ENCODE results near the gene ITGAX. TPM values are rescaled to one million over a fixed set of nuclear protein-coding genes. Genes with fewer than 3 reads are reported as not detected.
A peak's percentile ranks its signal among the peaks of the same experiment; 100 is the strongest.
"Not testable (repeated sequence)": the region's sequence is repeated elsewhere in the genome, so short reads cannot be mapped to it uniquely, and the experiment has no call there.

The ITGAX gene
- total and polyA plus RNA-seq, 3 donors from 2014 or later: 0.63 to 3.4 (median 2.8) TPM

DNA sequence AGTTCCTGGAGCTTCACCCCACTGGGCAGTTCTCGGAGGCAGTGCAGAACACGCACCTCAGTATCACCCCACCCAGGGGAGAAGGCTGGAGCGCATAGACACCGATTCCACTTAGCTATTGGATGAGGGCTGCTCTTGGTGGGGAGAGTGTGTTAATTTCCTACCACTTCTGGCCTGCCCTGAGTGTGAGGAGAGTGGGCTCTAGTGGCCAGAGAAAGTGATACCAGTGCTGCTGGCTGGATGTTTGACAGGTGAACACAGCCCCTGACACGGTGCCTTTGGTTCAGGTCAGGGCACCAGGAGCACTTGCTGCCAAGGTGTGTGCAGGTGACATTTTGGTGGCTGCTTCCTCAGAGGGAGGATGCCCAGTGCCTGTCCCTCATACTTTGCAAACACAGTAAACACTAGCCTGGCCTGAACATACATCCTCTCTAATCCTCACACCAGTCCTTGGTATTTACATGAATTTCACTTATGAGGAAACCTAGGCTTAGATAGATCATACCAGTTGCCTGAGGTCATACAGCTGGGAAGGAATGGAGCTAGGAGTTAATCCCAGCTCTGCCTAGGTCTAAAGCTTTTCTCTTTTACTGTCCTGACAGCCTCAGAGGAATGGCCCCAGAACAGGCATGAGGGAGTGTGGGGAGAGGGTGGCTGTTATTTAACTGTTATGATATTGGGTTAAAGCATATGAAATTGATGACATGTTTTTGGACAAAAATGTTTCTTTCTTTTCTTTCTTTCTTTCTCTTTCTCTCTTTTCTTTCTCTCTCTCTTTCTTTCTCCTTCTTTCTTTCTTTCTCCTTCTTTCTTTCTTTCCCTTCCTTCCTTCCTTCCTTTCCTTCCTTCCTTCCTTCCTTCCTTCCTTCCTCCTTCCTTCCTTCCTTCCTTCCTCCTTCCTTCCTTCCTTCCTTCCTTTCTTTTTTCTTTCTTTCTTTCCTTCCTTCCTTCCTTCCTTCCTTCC lies 21.0 kb upstream of the ITGAX start:
- WGBS, 2 donors: 31 to 46% methylated on average over 5 of the region's 5 CpGs
- H3K36me3 ChIP-seq (ENCODE audit: low read depth, missing control alignments): no peaks in the 10 kb centered on the region
- no peaks in the 10 kb centered on the region for H3K27me3 ChIP-seq
- DNase-seq: peak; percentile 41
- intact Hi-C loops (cut with DNase I; ENCODE audit: low total_unique reads): no loop called here
- H3K27ac ChIP-seq: no peak overlapping the region
- no peak for TF ChIP-seq POLR2A (IDR thresholded peaks at IDR 0.05)
- TF ChIP-seq, protein P1, sequence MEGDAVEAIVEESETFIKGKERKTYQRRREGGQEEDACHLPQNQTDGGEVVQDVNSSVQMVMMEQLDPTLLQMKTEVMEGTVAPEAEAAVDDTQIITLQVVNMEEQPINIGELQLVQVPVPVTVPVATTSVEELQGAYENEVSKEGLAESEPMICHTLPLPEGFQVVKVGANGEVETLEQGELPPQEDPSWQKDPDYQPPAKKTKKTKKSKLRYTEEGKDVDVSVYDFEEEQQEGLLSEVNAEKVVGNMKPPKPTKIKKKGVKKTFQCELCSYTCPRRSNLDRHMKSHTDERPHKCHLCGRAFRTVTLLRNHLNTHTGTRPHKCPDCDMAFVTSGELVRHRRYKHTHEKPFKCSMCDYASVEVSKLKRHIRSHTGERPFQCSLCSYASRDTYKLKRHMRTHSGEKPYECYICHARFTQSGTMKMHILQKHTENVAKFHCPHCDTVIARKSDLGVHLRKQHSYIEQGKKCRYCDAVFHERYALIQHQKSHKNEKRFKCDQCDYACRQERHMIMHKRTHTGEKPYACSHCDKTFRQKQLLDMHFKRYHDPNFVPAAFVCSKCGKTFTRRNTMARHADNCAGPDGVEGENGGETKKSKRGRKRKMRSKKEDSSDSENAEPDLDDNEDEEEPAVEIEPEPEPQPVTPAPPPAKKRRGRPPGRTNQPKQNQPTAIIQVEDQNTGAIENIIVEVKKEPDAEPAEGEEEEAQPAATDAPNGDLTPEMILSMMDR (IDR thresholded peaks at IDR 0.05): peak in 2 of 3 experiments; percentile 22 to 33
- no peaks in the 10 kb centered on the region for H3K9me3 ChIP-seq
- no peak overlapping the region for H3K4me3 ChIP-seq
- no peaks in the 10 kb centered on the region for H3K4me1 ChIP-seq

DNA sequence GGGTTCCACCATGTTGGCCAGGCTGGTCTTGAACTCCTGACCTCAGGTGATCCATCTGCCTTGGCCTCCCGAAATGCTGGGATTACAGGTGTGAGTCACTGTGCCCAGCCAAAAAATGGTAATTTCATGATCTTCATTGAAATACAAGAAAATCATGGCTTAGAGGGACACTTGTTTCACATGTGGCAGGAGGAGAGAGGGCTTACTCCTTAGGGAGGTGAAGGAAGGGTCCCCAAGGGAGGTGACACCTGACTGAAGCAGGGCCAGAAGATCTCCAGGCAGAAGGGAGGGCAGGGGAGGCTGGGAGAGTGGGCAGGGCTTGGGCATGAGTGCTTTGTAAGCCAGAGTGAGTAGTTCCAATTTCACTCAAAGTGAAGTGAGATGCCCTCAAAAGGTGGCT lies 20.0 kb upstream of the ITGAX start:
- no peaks in the 10 kb centered on the region for H3K27me3 ChIP-seq
- no peak overlapping the region for H3K4me3 ChIP-seq
- H3K36me3 ChIP-seq (ENCODE audit: low read depth, missing control alignments): no peaks in the 10 kb centered on the region
- H3K4me1 ChIP-seq: no peaks in the 10 kb centered on the region
- 81 to 89% methylated on average over 1 of the region's 1 CpG for WGBS, 2 donors
- intact Hi-C loops (cut with DNase I; ENCODE audit: low total_unique reads): no loop called here
- H3K9me3 ChIP-seq: no peaks in the 10 kb centered on the region
- no peak for DNase-seq
- no peak overlapping the region for H3K27ac ChIP-seq
- TF ChIP-seq, protein P1 (IDR thresholded peaks at IDR 0.05): no peak
- TF ChIP-seq POLR2A (IDR thresholded peaks at IDR 0.05): no peak

DNA sequence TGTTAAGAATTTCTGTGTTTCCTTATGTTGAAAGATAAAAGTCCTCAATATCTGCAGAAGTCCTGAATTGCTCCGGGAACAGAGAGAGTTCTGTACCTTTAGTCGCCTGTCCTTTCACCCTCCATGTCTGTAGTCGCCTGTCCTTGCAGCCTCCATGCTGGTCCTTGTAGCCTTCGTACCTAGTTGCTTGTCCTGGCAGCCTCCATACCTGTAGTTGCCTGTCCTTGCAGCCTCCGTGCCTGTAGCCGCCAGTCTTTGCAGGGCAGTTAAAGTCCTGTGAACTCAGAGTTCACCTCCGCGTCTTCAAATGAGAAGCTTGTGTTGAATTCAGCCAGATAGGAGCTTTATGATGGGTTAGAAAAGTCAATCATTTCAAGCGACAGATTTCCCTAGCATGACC lies 19.5 kb upstream of the ITGAX start:
- Histone ChIP-seq H3K27me3 (no peaks in the 10 kb centered on the region), H3K36me3 (ENCODE audit: low read depth, missing control alignments) (no peaks in the 10 kb centered on the region), H3K27ac (no peak overlapping the region), H3K4me3 (no peak overlapping the region), H3K4me1 (no peaks in the 10 kb centered on the region), H3K9me3 (no peaks in the 10 kb centered on the region)
- DNase-seq: no peak
- WGBS, 2 donors: 78 to 81% methylated on average over 9 of the region's 9 CpGs
- intact Hi-C loops (cut with DNase I; ENCODE audit: low total_unique reads): no loop called here
- TF ChIP-seq, protein P1 (IDR thresholded peaks at IDR 0.05): no peak
- TF ChIP-seq POLR2A (IDR thresholded peaks at IDR 0.05): no peak

DNA sequence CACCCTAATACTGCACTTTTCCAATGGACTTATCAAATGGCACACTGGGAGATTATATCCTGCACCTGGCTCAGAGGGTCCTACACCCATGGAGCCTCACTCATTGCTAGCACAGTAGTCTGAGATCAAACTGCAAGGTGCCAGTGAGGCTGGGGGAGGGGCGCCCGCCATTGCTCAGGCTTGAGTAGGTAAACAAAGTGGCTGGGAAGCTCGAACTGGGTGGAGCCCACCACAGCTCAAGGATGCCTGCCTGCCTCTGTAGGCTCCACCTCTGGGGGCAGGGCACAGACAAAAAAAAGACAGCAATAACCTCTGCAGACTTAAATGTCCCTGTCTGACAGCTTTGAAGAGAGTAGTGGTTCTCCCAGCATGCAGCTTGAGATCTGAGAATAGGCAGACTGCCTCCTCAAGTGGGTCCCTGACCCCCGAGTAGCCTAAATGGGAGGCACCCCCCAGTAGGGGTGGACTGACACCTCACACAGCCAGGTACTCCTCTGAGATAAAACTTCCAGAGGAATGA lies 16.8 kb upstream of the ITGAX start:
- H3K27me3 ChIP-seq; H3K4me1 ChIP-seq; H3K27ac ChIP-seq; H3K4me3 ChIP-seq; H3K36me3 ChIP-seq (ENCODE audit: low read depth, missing control alignments); intact Hi-C loops (cut with DNase I; ENCODE audit: low total_unique reads); H3K9me3 ChIP-seq: not testable (repeated sequence)
- 70 to 80% methylated on average over 4 of the region's 4 CpGs for WGBS, 2 donors
- DNase-seq: peak; percentile 13

DNA sequence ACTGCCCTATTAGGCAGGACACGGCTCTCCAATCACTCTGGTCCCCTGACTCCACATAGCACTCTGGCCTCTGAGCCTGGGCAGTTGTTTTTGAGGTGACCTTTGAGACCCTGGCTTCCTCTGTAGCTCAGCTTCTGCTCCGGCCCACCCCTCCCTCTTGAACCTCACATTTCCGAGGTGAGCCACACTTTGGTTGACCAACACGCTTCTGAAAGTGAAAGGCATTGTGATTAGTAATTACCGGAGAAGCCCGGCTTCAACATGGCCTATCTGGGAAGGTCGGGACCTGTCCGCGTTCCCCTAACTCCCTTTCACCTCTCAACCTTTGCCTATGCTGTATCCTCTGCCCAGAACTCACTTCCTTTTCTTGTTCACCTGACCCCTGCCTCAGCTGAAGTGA lies 10.3 kb upstream of the ITGAX start:
- H3K9me3 ChIP-seq: no peaks in the 10 kb centered on the region
- no peak overlapping the region for H3K4me3 ChIP-seq
- intact Hi-C loops (cut with DNase I; ENCODE audit: low total_unique reads): no loop called here
- H3K4me1 ChIP-seq: no peaks in the 10 kb centered on the region
- no peak overlapping the region for H3K27ac ChIP-seq
- H3K36me3 ChIP-seq (ENCODE audit: low read depth, missing control alignments): no peaks in the 10 kb centered on the region
- peak; percentile 7 for DNase-seq
- 70 to 77% methylated on average over 9 of the region's 9 CpGs for WGBS, 2 donors
- TF ChIP-seq, protein P1 (IDR thresholded peaks at IDR 0.05): no peak
- no peak for TF ChIP-seq POLR2A (IDR thresholded peaks at IDR 0.05)
- no peaks in the 10 kb centered on the region for H3K27me3 ChIP-seq
